Activated CD8-positive, alpha-beta T cell treated with anti-CD3 and anti-CD28 coated beads for 36 hours (primary cell): Measurements from ENCODE around the gene CATSPERB. TPM values are rescaled to one million over a fixed set of nuclear protein-coding genes. Genes with fewer than 3 reads are reported as not detected.

ENCODE experiments used
- ATAC-seq: fragments of 200-7000 bp; cut with Tn5 transposase; one replicate; pipeline ENCODE4 v1.10.0; 2021; ENCODE audit warnings: mild to moderate bottlenecking, moderate library complexity
- CTCF ChIA-PET: fragments of 350-600 bp; sonication (Branson Sonifier 250); formaldehyde crosslinking; loops from one replicate; lab custom pipeline; 2021; ENCODE audit warnings: antibody characterized with exemption; lab: Charles Lee
- POLR2A ChIA-PET: fragments of 350-600 bp; sonication (Branson Sonifier 250); formaldehyde crosslinking; loops from one replicate; lab custom pipeline; 2021; ENCODE audit warnings: antibody characterized with exemption; lab: Charles Lee
- DNase-seq: peaks from one replicate; pipeline ENCODE4 v3.0.0-alpha.2; 2020
- H3K27ac Mint-ChIP-seq: one replicate; pipeline ENCODE4 v1.8.0; 2021; ENCODE audit warnings: mild to moderate bottlenecking, mixed read lengths
- H3K27me3 Mint-ChIP-seq: one replicate; pipeline ENCODE4 v1.8.0; 2021; ENCODE audit warnings: mixed read lengths
- H3K36me3 Mint-ChIP-seq: one replicate; pipeline ENCODE4 v1.8.0; 2021; ENCODE audit warnings: low read depth, mixed read lengths
- H3K4me1 Mint-ChIP-seq: one replicate; pipeline ENCODE4 v1.8.0; 2021; ENCODE audit warnings: low read depth, mixed read lengths
- H3K4me3 Mint-ChIP-seq: one replicate; pipeline ENCODE4 v1.8.0; 2021; ENCODE audit warnings: mild to moderate bottlenecking, moderate library complexity, mixed read lengths
- H3K9me3 Mint-ChIP-seq: one replicate; pipeline ENCODE4 v1.8.0; 2021; ENCODE audit warnings: mixed read lengths
- CTCF ChIP-seq: fragments of 200-600 bp; IDR thresholded peaks from one replicate; pipeline ENCODE4 v1.8.0; 2022; ENCODE audit warnings: antibody characterized with exemption, mild to moderate bottlenecking
- intact Hi-C: fragments of 100-400 bp; cut with micrococcal nuclease; formaldehyde crosslinking; loops from one replicate; pipeline ENCODE4 v1.10.0; 2022
- total RNA-seq, 2 experiments: library from RNA; stranded (reverse); gene quantifications; one replicate each; pipeline ENCODE4 v1.2.3, GENCODE V29; 2021

CATSPERB gene
- total RNA-seq, 2 experiments from 2014 or later = 0.27 to 0.60 TPM

GRCh38 chr14:91737619-91738018 is 5.7 kb upstream of the CATSPERB start:
- Mint-ChIP-seq H3K36me3 (no peaks in the 10 kb centered on the region), H3K27ac (no peak overlapping the region), H3K27me3 (no peaks in the 10 kb centered on the region), H3K9me3 (no peaks in the 10 kb centered on the region), H3K4me1 (peaks cover 7% of the 10 kb centered on the region), H3K4me3 (no peak overlapping the region)
- intact Hi-C loops = no loop called here
- ATAC-seq (no peak), DNase-seq (no peak)
- POLR2A ChIA-PET = no interaction called here
- CTCF ChIA-PET = interaction anchor here (0.8 to 1.6 kb wide), 2 partner anchors 9 to 174 kb away, joined by 3 to 4 read pairs; no protein-coding TSS in a partner anchor
- no peak for TF ChIP-seq CTCF

- ATAC-seq (peak; percentile 69), DNase-seq (no peak)
- Mint-ChIP-seq H3K4me3 (no peak overlapping the region), H3K27me3 (no peaks in the 10 kb centered on the region), H3K9me3 (no peaks in the 10 kb centered on the region), H3K27ac (no peak overlapping the region), H3K4me1 (peaks cover 16% of the 10 kb centered on the region), H3K36me3 (no peaks in the 10 kb centered on the region)
- TF ChIP-seq CTCF = no peak
- POLR2A ChIA-PET = no interaction called here
- intact Hi-C loops = no loop called here
- CTCF ChIA-PET = interaction anchor here (0.9 kb wide), 1 partner anchor 167 kb away, joined by 3 read pairs; no protein-coding TSS in a partner anchor
These were observed 1.1 kb upstream of the CATSPERB start for GRCh38 chr14:91732859-91733477.

- H3K4me3 Mint-ChIP-seq = no peak overlapping the region
- TF ChIP-seq CTCF = no peak
- peaks cover 16% of the 10 kb centered on the region for H3K4me1 Mint-ChIP-seq
- intact Hi-C loops = no loop called here
- ChIA-PET POLR2A (interaction anchor here (0.6 to 1.2 kb wide), 2 partner anchors 228 to 313 kb away, joined by 3 to 5 read pairs; no protein-coding TSS in a partner anchor), CTCF (interaction anchor here (0.9 kb wide), 1 partner anchor 167 kb away, joined by 3 read pairs; no protein-coding TSS in a partner anchor)
- H3K36me3 Mint-ChIP-seq = no peaks in the 10 kb centered on the region
- ATAC-seq (peak; percentile 76), DNase-seq (peak; percentile 12)
- no peaks in the 10 kb centered on the region for H3K27me3 Mint-ChIP-seq
- no peak overlapping the region for H3K27ac Mint-ChIP-seq
- no peaks in the 10 kb centered on the region for H3K9me3 Mint-ChIP-seq
These were observed 553 bp upstream of the CATSPERB start for GRCh38 chr14:91732439-91732838.

- Mint-ChIP-seq H3K27me3 (no peaks in the 10 kb centered on the region), H3K27ac (no peak overlapping the region), H3K4me1 (peaks cover 16% of the 10 kb centered on the region), H3K9me3 (no peaks in the 10 kb centered on the region), H3K4me3 (no peak overlapping the region), H3K36me3 (no peaks in the 10 kb centered on the region)
- ATAC-seq (no peak), DNase-seq (no peak)
- intact Hi-C loops = no loop called here
- no peak for TF ChIP-seq CTCF
- ChIA-PET CTCF (interaction anchor here (1.1 kb wide), 1 partner anchor 180 kb away, joined by 4 read pairs; no protein-coding TSS in a partner anchor), POLR2A (interaction anchor here (1.2 kb wide), 1 partner anchor 312 kb away, joined by 3 read pairs; no protein-coding TSS in a partner anchor)
These were observed 868 bp downstream of the CATSPERB start for GRCh38 chr14:91731018-91731417.

GRCh38 chr14:91729756-91730155 is 2.1 kb downstream of the CATSPERB start:
- intact Hi-C loops = loop anchor here (5.0 kb wide), 1 partner anchor 163 kb away; no protein-coding TSS in a partner anchor
- Mint-ChIP-seq H3K27me3 (no peaks in the 10 kb centered on the region), H3K4me3 (no peak overlapping the region), H3K4me1 (peaks cover 16% of the 10 kb centered on the region), H3K36me3 (no peaks in the 10 kb centered on the region), H3K27ac (no peak overlapping the region), H3K9me3 (no peaks in the 10 kb centered on the region)
- no peak for TF ChIP-seq CTCF
- ChIA-PET POLR2A (no interaction called here), CTCF (no interaction called here)
- ATAC-seq (no peak), DNase-seq (no peak)
